HEK293 (cell line): ENCODE measurements around the gene TAPBPL.

ENCODE experiments used
- GLI2 ChIP-seq: fragments of 450-650 bp; formaldehyde crosslinking; IDR thresholded peaks from 2 replicates; pipeline ENCODE4; 2017; ENCODE audit warnings: missing biosample characterization, missing genetic modification characterization, low read depth, borderline replicate concordance
- GLIS2 ChIP-seq: fragments of 450-650 bp; formaldehyde crosslinking; IDR thresholded peaks from 2 replicates; pipeline ENCODE4 v1.5.1; 2016; ENCODE audit warnings: missing biosample characterization, missing genetic modification characterization
- HOXA7 ChIP-seq: sonication (generic); formaldehyde crosslinking; IDR thresholded peaks from 2 replicates; pipeline ENCODE4 v1.8.1; 2022; ENCODE audit warnings: missing genetic modification reagents, borderline replicate concordance
- HOXC10 ChIP-seq: sonication (generic); formaldehyde crosslinking; IDR thresholded peaks from 2 replicates; pipeline ENCODE4 v1.8.1; 2023; ENCODE audit warnings: mild to moderate bottlenecking, missing genetic modification reagents
- KLF8 ChIP-seq: fragments of 450-650 bp; formaldehyde crosslinking; IDR thresholded peaks from 2 replicates; pipeline ENCODE4 v1.5.1; 2016; ENCODE audit warnings: missing biosample characterization, missing genetic modification characterization
- MYNN ChIP-seq: fragments of 450-650 bp; formaldehyde crosslinking; IDR thresholded peaks from 2 replicates; pipeline ENCODE4 v1.5.1; 2016; ENCODE audit warnings: missing biosample characterization, missing genetic modification characterization, borderline replicate concordance
- SCRT1 ChIP-seq: fragments of 450-650 bp; formaldehyde crosslinking; IDR thresholded peaks from 2 replicates; pipeline ENCODE4 v1.5.1; 2016; ENCODE audit warnings: missing biosample characterization, missing genetic modification characterization, borderline replicate concordance
- SCRT2 ChIP-seq: fragments of 450-650 bp; formaldehyde crosslinking; IDR thresholded peaks from 2 replicates; pipeline ENCODE4 v1.5.1; 2016; ENCODE audit warnings: missing biosample characterization, missing genetic modification characterization
- ZBTB20 ChIP-seq: fragments of 450-650 bp; formaldehyde crosslinking; IDR thresholded peaks from 2 replicates; pipeline ENCODE4 v1.5.1; 2016; ENCODE audit warnings: missing biosample characterization, missing genetic modification characterization
- ZBTB48 ChIP-seq: fragments of 450-650 bp; formaldehyde crosslinking; IDR thresholded peaks from 2 replicates; pipeline ENCODE4 v1.5.1; 2016; ENCODE audit warnings: missing biosample characterization, missing genetic modification characterization
- ZFHX2 ChIP-seq: fragments of 450-650 bp; formaldehyde crosslinking; conservative IDR thresholded peaks from 2 replicates; pipeline ENCODE4 v1.5.1; 2016; ENCODE audit warnings: missing biosample characterization, missing genetic modification characterization
- ZFP37 ChIP-seq: fragments of 450-650 bp; formaldehyde crosslinking; IDR thresholded peaks from 2 replicates; pipeline ENCODE4 v1.5.1; 2016; ENCODE audit warnings: missing biosample characterization, missing genetic modification characterization
- ZNF10 ChIP-seq: fragments of 450-650 bp; formaldehyde crosslinking; IDR thresholded peaks from 2 replicates; pipeline ENCODE4 v1.5.1; 2017; ENCODE audit warnings: missing biosample characterization, missing genetic modification characterization
- ZNF138 ChIP-seq: fragments of 450-650 bp; formaldehyde crosslinking; IDR thresholded peaks from 2 replicates; pipeline ENCODE4 v1.5.1; 2016; ENCODE audit warnings: missing biosample characterization, missing genetic modification characterization, borderline replicate concordance
- ZNF174 ChIP-seq: fragments of 450-650 bp; formaldehyde crosslinking; IDR thresholded peaks from 2 replicates; pipeline ENCODE4 v1.5.0; 2017; ENCODE audit warnings: missing biosample characterization, mild to moderate bottlenecking, missing genetic modification characterization
- ZNF19 ChIP-seq: fragments of 450-650 bp; formaldehyde crosslinking; IDR thresholded peaks from 2 replicates; pipeline ENCODE4; 2016; ENCODE audit warnings: missing biosample characterization, missing genetic modification characterization, low read depth
- ZNF2 ChIP-seq: fragments of 450-650 bp; formaldehyde crosslinking; IDR thresholded peaks from 2 replicates; pipeline ENCODE4 v1.5.1; 2016; ENCODE audit warnings: missing biosample characterization, missing genetic modification characterization
- ZNF214 ChIP-seq: fragments of 450-650 bp; formaldehyde crosslinking; IDR thresholded peaks from 2 replicates; pipeline ENCODE4 v1.5.1; 2017; ENCODE audit warnings: missing biosample characterization, mild to moderate bottlenecking, missing genetic modification characterization, borderline replicate concordance
- ZNF23 ChIP-seq: fragments of 450-650 bp; formaldehyde crosslinking; IDR thresholded peaks from 2 replicates; pipeline ENCODE4 v1.5.1; 2016; ENCODE audit warnings: missing biosample characterization, missing genetic modification characterization, borderline replicate concordance
- ZNF311 ChIP-seq: fragments of 450-650 bp; formaldehyde crosslinking; IDR thresholded peaks from 2 replicates; pipeline ENCODE4 v1.5.1; 2017; ENCODE audit warnings: missing biosample characterization, missing genetic modification characterization, borderline replicate concordance
- ZNF335 ChIP-seq: fragments of 450-650 bp; formaldehyde crosslinking; conservative IDR thresholded peaks from 2 replicates; pipeline ENCODE4 v1.5.1; 2016; ENCODE audit warnings: missing biosample characterization, missing genetic modification characterization
- ZNF341 ChIP-seq: fragments of 450-650 bp; formaldehyde crosslinking; IDR thresholded peaks from 2 replicates; pipeline ENCODE4; 2016; ENCODE audit warnings: low read depth, missing biosample characterization, missing genetic modification characterization
- ZNF350 ChIP-seq: fragments of 450-650 bp; formaldehyde crosslinking; IDR thresholded peaks from 2 replicates; pipeline ENCODE4 v1.5.0; 2017; ENCODE audit warnings: missing biosample characterization, mild to moderate bottlenecking, missing genetic modification characterization
- ZNF433 ChIP-seq: fragments of 450-650 bp; formaldehyde crosslinking; IDR thresholded peaks from 2 replicates; pipeline ENCODE4 v1.5.1; 2016; ENCODE audit warnings: missing biosample characterization, missing genetic modification characterization, low read depth
- ZNF529 ChIP-seq: fragments of 450-650 bp; formaldehyde crosslinking; IDR thresholded peaks from 2 replicates; pipeline ENCODE4 v1.5.1; 2017; ENCODE audit warnings: missing genetic modification characterization, missing biosample characterization; ENCODE audit not compliant: insufficient replicate concordance
- ZNF555 ChIP-seq: fragments of 450-650 bp; formaldehyde crosslinking; conservative IDR thresholded peaks from 2 replicates; pipeline ENCODE4 v1.5.1; 2017; ENCODE audit warnings: missing biosample characterization, mild to moderate bottlenecking, missing genetic modification characterization, inconsistent platforms
- ZNF561 ChIP-seq: fragments of 450-650 bp; IDR thresholded peaks from 2 replicates; pipeline ENCODE4 v1.5.1; 2018; ENCODE audit warnings: missing biosample characterization, missing genetic modification characterization, borderline replicate concordance
- ZNF629 ChIP-seq: fragments of 450-650 bp; formaldehyde crosslinking; IDR thresholded peaks from 2 replicates; pipeline ENCODE4 v1.5.1; 2017; ENCODE audit warnings: missing biosample characterization, missing genetic modification characterization
- ZNF654 ChIP-seq: fragments of 450-650 bp; formaldehyde crosslinking; IDR thresholded peaks from 2 replicates; pipeline ENCODE4 v1.5.1; 2016; ENCODE audit warnings: low read depth, missing biosample characterization, missing genetic modification characterization
- ZNF747 ChIP-seq: fragments of 450-650 bp; formaldehyde crosslinking; IDR thresholded peaks from 2 replicates; pipeline ENCODE4 v1.5.1; 2016; ENCODE audit warnings: missing biosample characterization, missing genetic modification characterization
- ZNF768 ChIP-seq: fragments of 450-650 bp; formaldehyde crosslinking; IDR thresholded peaks from 2 replicates; pipeline ENCODE4 v1.5.1; 2018; ENCODE audit warnings: missing biosample characterization, mild to moderate bottlenecking, missing genetic modification characterization
- ZSCAN30 ChIP-seq: fragments of 450-650 bp; IDR thresholded peaks from 2 replicates; pipeline ENCODE4 v1.5.1; 2018; ENCODE audit warnings: missing biosample characterization, mild to moderate bottlenecking, missing genetic modification characterization, moderate library complexity
- ZXDB ChIP-seq: fragments of 450-650 bp; formaldehyde crosslinking; IDR thresholded peaks from 2 replicates; pipeline ENCODE4 v1.5.1; 2016; ENCODE audit warnings: missing biosample characterization, missing genetic modification characterization
- TF ChIP-seq, protein P1 (sequence below): fragments of 450-650 bp; IDR thresholded peaks from 2 replicates; pipeline ENCODE4 v1.5.1; 2018; ENCODE audit warnings: missing biosample characterization, mild to moderate bottlenecking, missing genetic modification characterization
- TF ChIP-seq, protein P2 (sequence below): fragments of 450-650 bp; formaldehyde crosslinking; IDR thresholded peaks from 2 replicates; pipeline ENCODE4 v1.5.1; 2016; ENCODE audit warnings: missing biosample characterization, missing genetic modification characterization
- TF ChIP-seq, protein P3 (sequence below): fragments of 450-650 bp; formaldehyde crosslinking; IDR thresholded peaks from 2 replicates; pipeline ENCODE4 v1.5.1; 2016; ENCODE audit warnings: missing biosample characterization, missing genetic modification characterization

TAPBPL gene

DNA sequence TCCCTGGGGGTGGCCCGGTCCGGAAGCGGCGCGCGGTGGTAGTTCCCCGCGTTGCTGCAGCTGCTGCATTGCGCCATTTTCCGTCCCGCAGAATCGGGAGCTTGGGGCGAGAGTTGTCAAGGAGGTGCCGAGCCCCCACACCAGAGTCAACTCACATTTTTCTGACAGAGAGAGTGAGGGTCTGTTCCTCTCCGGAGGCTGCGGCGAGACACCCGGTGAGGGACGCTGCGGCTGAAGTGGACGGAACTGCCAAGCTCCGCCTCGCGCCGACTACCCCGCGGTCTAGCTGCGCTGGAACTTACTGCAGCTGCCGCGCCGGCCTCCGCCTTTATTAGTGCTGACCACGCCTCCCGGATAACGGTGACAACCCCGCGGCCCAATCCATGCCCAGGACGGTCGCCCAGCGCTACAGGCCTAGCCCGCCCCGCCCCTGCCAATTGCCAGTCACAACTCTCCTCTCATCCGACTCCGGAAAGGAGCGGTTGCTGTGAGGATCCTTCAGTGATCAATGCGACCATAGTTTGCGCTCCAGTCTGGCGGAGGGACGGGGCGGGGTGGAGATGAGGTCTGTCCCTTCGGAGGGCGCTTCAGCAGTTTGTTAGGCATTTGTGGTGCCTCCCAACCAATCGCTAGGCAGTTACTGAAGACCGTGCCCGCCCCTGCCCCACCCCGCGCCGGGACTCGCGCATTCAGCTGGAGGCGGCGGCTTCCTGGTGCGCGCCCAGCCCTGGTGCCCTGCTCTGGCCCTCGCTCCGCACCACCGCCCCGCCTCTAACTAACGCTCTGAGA is 18.7 kb downstream of the TAPBPL start, which contains the start of gene VAMP1 (continued):
- TF ChIP-seq ZNF138 (tag by site-specific recombination) (no peak), ZNF2 (peak; percentile 88; the same call in 1 of the 2 replicates), ZNF311 (tag by site-specific recombination) (no peak), MYNN (tag by site-specific recombination) (peak; percentile 52; the same call in 1 of the 2 replicates), ZSCAN30 (tag by site-specific recombination) (peak; percentile 88), ZFP37 (tag by site-specific recombination) (peak; percentile 96; the same call in 1 of the 2 replicates), ZNF654 (tag by site-specific recombination) (no peak), GLI2 (no peak), ZNF335 (tag by site-specific recombination) (peak; percentile 71), ZNF23 (tag by site-specific recombination) (no peak), ZNF561 (tag by site-specific recombination) (peak; percentile 89), ZNF629 (tag by site-specific recombination) (peak; percentile 49), HOXC10 (no peak), SCRT1 (tag by site-specific recombination) (no peak), ZBTB48 (0 out of 2 replicates have a peak, but pooled peaks have one; percentile 10), KLF8 (peak; percentile 76; the same call in 1 of the 2 replicates), ZXDB (tag by site-specific recombination) (peak; percentile 77), SCRT2 (tag by site-specific recombination) (peak; percentile 47), GLIS2 (tag by site-specific recombination) (peak; percentile 94), ZNF747 (tag by site-specific recombination) (no peak; the same call in 1 of the 2 replicates), ZNF555 (tag by site-specific recombination) (no peak), HOXA7 (CRISPR knock-in tag) (no peak), ZNF341 (tag by site-specific recombination) (peak; percentile 70), ZNF350 (tag by site-specific recombination) (peak; percentile 58; the same call in 1 of the 2 replicates), ZNF214 (tag by site-specific recombination) (no peak), ZNF174 (no peak), ZBTB20 (tag by site-specific recombination) (peak; percentile 98), ZNF768 (tag by site-specific recombination) (no peak), ZFHX2 (peak; percentile 58), ZNF19 (tag by site-specific recombination) (no peak), ZNF529 (tag by site-specific recombination) (no peak), ZNF433 (tag by site-specific recombination) (no peak), ZNF10 (tag by site-specific recombination) (peak; percentile 76; the same call in 1 of the 2 replicates)
- TF ChIP-seq, protein P1, sequence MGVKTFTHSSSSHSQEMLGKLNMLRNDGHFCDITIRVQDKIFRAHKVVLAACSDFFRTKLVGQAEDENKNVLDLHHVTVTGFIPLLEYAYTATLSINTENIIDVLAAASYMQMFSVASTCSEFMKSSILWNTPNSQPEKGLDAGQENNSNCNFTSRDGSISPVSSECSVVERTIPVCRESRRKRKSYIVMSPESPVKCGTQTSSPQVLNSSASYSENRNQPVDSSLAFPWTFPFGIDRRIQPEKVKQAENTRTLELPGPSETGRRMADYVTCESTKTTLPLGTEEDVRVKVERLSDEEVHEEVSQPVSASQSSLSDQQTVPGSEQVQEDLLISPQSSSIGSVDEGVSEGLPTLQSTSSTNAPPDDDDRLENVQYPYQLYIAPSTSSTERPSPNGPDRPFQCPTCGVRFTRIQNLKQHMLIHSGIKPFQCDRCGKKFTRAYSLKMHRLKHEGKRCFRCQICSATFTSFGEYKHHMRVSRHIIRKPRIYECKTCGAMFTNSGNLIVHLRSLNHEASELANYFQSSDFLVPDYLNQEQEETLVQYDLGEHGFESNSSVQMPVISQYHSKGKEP: peak; percentile 89
- TF ChIP-seq, protein P2, sequence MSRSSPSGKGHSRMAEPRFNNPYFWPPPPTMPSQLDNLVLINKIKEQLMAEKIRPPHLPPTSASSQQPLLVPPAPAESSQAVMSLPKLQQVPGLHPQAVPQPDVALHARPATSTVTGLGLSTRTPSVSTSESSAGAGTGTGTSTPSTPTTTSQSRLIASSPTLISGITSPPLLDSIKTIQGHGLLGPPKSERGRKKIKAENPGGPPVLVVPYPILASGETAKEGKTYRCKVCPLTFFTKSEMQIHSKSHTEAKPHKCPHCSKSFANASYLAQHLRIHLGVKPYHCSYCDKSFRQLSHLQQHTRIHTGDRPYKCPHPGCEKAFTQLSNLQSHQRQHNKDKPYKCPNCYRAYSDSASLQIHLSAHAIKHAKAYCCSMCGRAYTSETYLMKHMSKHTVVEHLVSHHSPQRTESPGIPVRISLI (tag by site-specific recombination): no peak
- TF ChIP-seq, protein P3, sequence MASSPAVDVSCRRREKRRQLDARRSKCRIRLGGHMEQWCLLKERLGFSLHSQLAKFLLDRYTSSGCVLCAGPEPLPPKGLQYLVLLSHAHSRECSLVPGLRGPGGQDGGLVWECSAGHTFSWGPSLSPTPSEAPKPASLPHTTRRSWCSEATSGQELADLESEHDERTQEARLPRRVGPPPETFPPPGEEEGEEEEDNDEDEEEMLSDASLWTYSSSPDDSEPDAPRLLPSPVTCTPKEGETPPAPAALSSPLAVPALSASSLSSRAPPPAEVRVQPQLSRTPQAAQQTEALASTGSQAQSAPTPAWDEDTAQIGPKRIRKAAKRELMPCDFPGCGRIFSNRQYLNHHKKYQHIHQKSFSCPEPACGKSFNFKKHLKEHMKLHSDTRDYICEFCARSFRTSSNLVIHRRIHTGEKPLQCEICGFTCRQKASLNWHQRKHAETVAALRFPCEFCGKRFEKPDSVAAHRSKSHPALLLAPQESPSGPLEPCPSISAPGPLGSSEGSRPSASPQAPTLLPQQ (tag by site-specific recombination): peak; percentile 85
